ENCODE data around the gene ABCA7.

The ABCA7 gene

GRCh38 chr19:1040476-1041271 lies 767 bp downstream of the ABCA7 start:
- peak; percentile 97 for DNase-seq (ENCODE audit: low read depth, low spot score)

GRCh38 chr19:1041272-1041834 lies 1.4 kb downstream of the ABCA7 start:
- no peak for DNase-seq (ENCODE audit: low read depth, low spot score)

- peak; percentile 30 for DNase-seq (ENCODE audit: low read depth, low spot score)
These were observed 2.2 kb downstream of the ABCA7 start for GRCh38 chr19:1041835-1042685.

GRCh38 chr19:1042689-1043511 lies 3.0 kb downstream of the ABCA7 start:
- peak; percentile 50 for DNase-seq (ENCODE audit: low read depth, low spot score)

GRCh38 chr19:1045247-1045603 lies 5.3 kb downstream of the ABCA7 start:
- DNase-seq (ENCODE audit: low read depth, low spot score): peak; percentile 93

- no peak for DNase-seq (ENCODE audit: low read depth, low spot score)
These were observed 6.3 kb downstream of the ABCA7 start for GRCh38 chr19:1046117-1046626.

GRCh38 chr19:1046836-1047695 lies 7.2 kb downstream of the ABCA7 start:
- no peak for DNase-seq (ENCODE audit: low read depth, low spot score)

GRCh38 chr19:1047696-1048147 lies 7.8 kb downstream of the ABCA7 start:
- no peak for DNase-seq (ENCODE audit: low read depth, low spot score)

- no peak for DNase-seq (ENCODE audit: low read depth, low spot score)
These were observed 9.2 kb downstream of the ABCA7 start for GRCh38 chr19:1049106-1049505.

GRCh38 chr19:1049800-1050199 lies 9.9 kb downstream of the ABCA7 start:
- no peak for DNase-seq (ENCODE audit: low read depth, low spot score)

- no peak for DNase-seq (ENCODE audit: low read depth, low spot score)
These were observed 11.3 kb downstream of the ABCA7 start for GRCh38 chr19:1050989-1051788.

- DNase-seq (ENCODE audit: low read depth, low spot score): no peak
These were observed 11.9 kb downstream of the ABCA7 start for GRCh38 chr19:1051791-1052190.

- no peak for DNase-seq (ENCODE audit: low read depth, low spot score)
These were observed 12.6 kb downstream of the ABCA7 start for GRCh38 chr19:1052349-1052975.

GRCh38 chr19:1053176-1054101 lies 13.5 kb downstream of the ABCA7 start:
- DNase-seq (ENCODE audit: low read depth, low spot score): no peak

- DNase-seq (ENCODE audit: low read depth, low spot score): no peak
These were observed 14.5 kb downstream of the ABCA7 start for GRCh38 chr19:1054102-1055027.

- no peak for DNase-seq (ENCODE audit: low read depth, low spot score)
These were observed 15.1 kb downstream of the ABCA7 start for GRCh38 chr19:1055028-1055425.

Data from ELF-1 (cell line).